ENCODE measurements around the gene EZR. TPM values are rescaled to one million over a fixed set of nuclear protein-coding genes. Genes with fewer than 3 reads are reported as not detected.

EZR gene
- polyA plus RNA-seq, 1 donor (not counting 4 experiments of a cell fraction or from before 2014, with no cell fraction given), result 277 TPM

- TF ChIP-seq EZH2 (IDR thresholded peaks at IDR 0.05; ENCODE audit: low read length), result no peak
- no peak for DNase-seq (ENCODE audit: low read depth, low spot score)
- dilution Hi-C loops (cut with MboI; ENCODE audit: extremely low pct_ligation_motif_present, low sequenced_read_pairs), result no loop called here
Measured at GRCh38 chr6:158744986-158745430, 74.2 kb downstream of the EZR start.

GRCh38 chr6:158743033-158743651 lies 76.0 kb downstream of the EZR start:
- dilution Hi-C loops (cut with MboI; ENCODE audit: extremely low pct_ligation_motif_present, low sequenced_read_pairs), result no loop called here
- TF ChIP-seq EZH2 (IDR thresholded peaks at IDR 0.05; ENCODE audit: low read length), result no peak
- TF ChIP-seq CTCF (optimal IDR thresholded peaks at IDR 0.05 in 1 of 3, IDR thresholded peaks at IDR 0.05 in 1 of 3, conservative IDR thresholded peaks at IDR 0.05 in 1 of 3; ENCODE audit: extremely low read depth in 1 of 3, insufficient read depth in 2 of 3, low read length in 3 of 3), result no peak
- peaks cover 29% of the 10 kb centered on the region for H3K4me1 ChIP-seq (ENCODE audit: control insufficient read depth, extremely low read depth, insufficient read depth, low read length)
- H3K79me2 ChIP-seq (ENCODE audit: control insufficient read depth, insufficient read depth, low read length), result no peaks in the 10 kb centered on the region
- H3K27me3 ChIP-seq (ENCODE audit: control insufficient read depth, extremely low read depth, insufficient read depth, low read length), result no peaks in the 10 kb centered on the region
- no peaks in the 10 kb centered on the region for H3K9me1 ChIP-seq (ENCODE audit: control insufficient read depth, extremely low read depth, insufficient read depth, low read length)
- H2AFZ ChIP-seq (ENCODE audit: control insufficient read depth, low read length), result no peak overlapping the region
- peaks cover 3% of the 10 kb centered on the region for H3K9me3 ChIP-seq (ENCODE audit: control insufficient read depth, low read depth, low read length)
- no peaks in the 10 kb centered on the region for H4K20me1 ChIP-seq (ENCODE audit: control insufficient read depth, extremely low read depth, insufficient read depth, low read length)
- peak overlapping the region; percentile 33 for H3K27ac ChIP-seq (ENCODE audit: control insufficient read depth, insufficient read depth, low read length)
- peak overlapping the region; percentile 10 for H3K4me2 ChIP-seq (ENCODE audit: control insufficient read depth, extremely low read depth, insufficient read depth, low read depth, low read length)
- H3K36me3 ChIP-seq (ENCODE audit: control insufficient read depth in 2 of 2, extremely low read depth in 1 of 2, insufficient read depth in 2 of 2, low read length in 2 of 2), result no peaks in the 10 kb centered on the region
- H3K4me3 ChIP-seq (ENCODE audit: control insufficient read depth in 2 of 3, extremely low read depth in 1 of 3, insufficient read depth in 2 of 3, low read depth in 1 of 3, low read length in 3 of 3), result no peak overlapping the region
- no peak overlapping the region for H3K9ac ChIP-seq (ENCODE audit: control insufficient read depth, extremely low read depth, insufficient read depth, low read length)
- FAIRE-seq (peak; percentile 95), DNase-seq (ENCODE audit: low read depth, low spot score) (no peak)

More at GRCh38 chr6:158744986-158745430, 74.2 kb downstream of the EZR start:
- H2AFZ ChIP-seq (ENCODE audit: control insufficient read depth, low read length), result peak overlapping the region; percentile 16
- no peak overlapping the region for H3K4me3 ChIP-seq (ENCODE audit: control insufficient read depth in 2 of 3, extremely low read depth in 1 of 3, insufficient read depth in 2 of 3, low read depth in 1 of 3, low read length in 3 of 3)
- peak overlapping the region; percentile 18 for H3K27ac ChIP-seq (ENCODE audit: control insufficient read depth, insufficient read depth, low read length)
- no peaks in the 10 kb centered on the region for H3K79me2 ChIP-seq (ENCODE audit: control insufficient read depth, insufficient read depth, low read length)
- H3K4me1 ChIP-seq (ENCODE audit: control insufficient read depth, extremely low read depth, insufficient read depth, low read length), result peaks cover 19% of the 10 kb centered on the region
- no peak overlapping the region for H3K4me2 ChIP-seq (ENCODE audit: control insufficient read depth, extremely low read depth, insufficient read depth, low read depth, low read length)
- FAIRE-seq, result peak; percentile 34
- H4K20me1 ChIP-seq (ENCODE audit: control insufficient read depth, extremely low read depth, insufficient read depth, low read length), result no peaks in the 10 kb centered on the region
- no peaks in the 10 kb centered on the region for H3K36me3 ChIP-seq (ENCODE audit: control insufficient read depth in 2 of 2, extremely low read depth in 1 of 2, insufficient read depth in 2 of 2, low read length in 2 of 2)
- no peaks in the 10 kb centered on the region for H3K9me1 ChIP-seq (ENCODE audit: control insufficient read depth, extremely low read depth, insufficient read depth, low read length)
- H3K9me3 ChIP-seq (ENCODE audit: control insufficient read depth, low read depth, low read length), result no peaks in the 10 kb centered on the region
- H3K9ac ChIP-seq (ENCODE audit: control insufficient read depth, extremely low read depth, insufficient read depth, low read length), result peak overlapping the region; percentile 18
- H3K27me3 ChIP-seq (ENCODE audit: control insufficient read depth, extremely low read depth, insufficient read depth, low read length), result no peaks in the 10 kb centered on the region

- no peaks in the 10 kb centered on the region for H3K27me3 ChIP-seq (ENCODE audit: control insufficient read depth, extremely low read depth, insufficient read depth, low read length)
- no peak overlapping the region for H3K4me3 ChIP-seq (ENCODE audit: control insufficient read depth in 2 of 3, extremely low read depth in 1 of 3, insufficient read depth in 2 of 3, low read depth in 1 of 3, low read length in 3 of 3)
- H4K20me1 ChIP-seq (ENCODE audit: control insufficient read depth, extremely low read depth, insufficient read depth, low read length), result no peaks in the 10 kb centered on the region
- peaks cover 32% of the 10 kb centered on the region for H3K4me1 ChIP-seq (ENCODE audit: control insufficient read depth, extremely low read depth, insufficient read depth, low read length)
- no peak overlapping the region for H3K27ac ChIP-seq (ENCODE audit: control insufficient read depth, insufficient read depth, low read length)
- no peak overlapping the region for H3K9ac ChIP-seq (ENCODE audit: control insufficient read depth, extremely low read depth, insufficient read depth, low read length)
- no peak overlapping the region for H3K4me2 ChIP-seq (ENCODE audit: control insufficient read depth, extremely low read depth, insufficient read depth, low read depth, low read length)
- no peaks in the 10 kb centered on the region for H3K79me2 ChIP-seq (ENCODE audit: control insufficient read depth, insufficient read depth, low read length)
- no peaks in the 10 kb centered on the region for H3K36me3 ChIP-seq (ENCODE audit: control insufficient read depth in 2 of 2, extremely low read depth in 1 of 2, insufficient read depth in 2 of 2, low read length in 2 of 2)
- no peak overlapping the region for H2AFZ ChIP-seq (ENCODE audit: control insufficient read depth, low read length)
- peaks cover 3% of the 10 kb centered on the region for H3K9me3 ChIP-seq (ENCODE audit: control insufficient read depth, low read depth, low read length)
- no peak for DNase-seq (ENCODE audit: low read depth, low spot score)
- no peak for FAIRE-seq
- dilution Hi-C loops (cut with MboI; ENCODE audit: extremely low pct_ligation_motif_present, low sequenced_read_pairs), result no loop called here
- no peak for TF ChIP-seq EZH2 (IDR thresholded peaks at IDR 0.05; ENCODE audit: low read length)
- TF ChIP-seq CTCF (optimal IDR thresholded peaks at IDR 0.05 in 1 of 3, IDR thresholded peaks at IDR 0.05 in 1 of 3, conservative IDR thresholded peaks at IDR 0.05 in 1 of 3; ENCODE audit: extremely low read depth in 1 of 3, insufficient read depth in 2 of 3, low read length in 3 of 3), result no peak
- no peaks in the 10 kb centered on the region for H3K9me1 ChIP-seq (ENCODE audit: control insufficient read depth, extremely low read depth, insufficient read depth, low read length)
Measured at GRCh38 chr6:158739673-158740072, 79.5 kb downstream of the EZR start.
